GM19372 (cell line): ENCODE data around the gene LRP5.

Source experiments
- ATAC-seq: cut with Tn5 transposase; IDR thresholded peaks from one replicate; pipeline ENCODE4 v1.9.1; 2021; ENCODE audit warnings: mild to moderate bottlenecking, low read depth, moderate library complexity; ENCODE audit not compliant: unreplicated experiment

The LRP5 gene

GRCh38 chr11:68312117-68312779, at the start of gene LRP5:
Gene LRP5, plus strand, starts transcription at chr11:68312591. Its CDS starts 124 bp downstream, at chr11:68312715.
- no peak for ATAC-seq

DNA sequence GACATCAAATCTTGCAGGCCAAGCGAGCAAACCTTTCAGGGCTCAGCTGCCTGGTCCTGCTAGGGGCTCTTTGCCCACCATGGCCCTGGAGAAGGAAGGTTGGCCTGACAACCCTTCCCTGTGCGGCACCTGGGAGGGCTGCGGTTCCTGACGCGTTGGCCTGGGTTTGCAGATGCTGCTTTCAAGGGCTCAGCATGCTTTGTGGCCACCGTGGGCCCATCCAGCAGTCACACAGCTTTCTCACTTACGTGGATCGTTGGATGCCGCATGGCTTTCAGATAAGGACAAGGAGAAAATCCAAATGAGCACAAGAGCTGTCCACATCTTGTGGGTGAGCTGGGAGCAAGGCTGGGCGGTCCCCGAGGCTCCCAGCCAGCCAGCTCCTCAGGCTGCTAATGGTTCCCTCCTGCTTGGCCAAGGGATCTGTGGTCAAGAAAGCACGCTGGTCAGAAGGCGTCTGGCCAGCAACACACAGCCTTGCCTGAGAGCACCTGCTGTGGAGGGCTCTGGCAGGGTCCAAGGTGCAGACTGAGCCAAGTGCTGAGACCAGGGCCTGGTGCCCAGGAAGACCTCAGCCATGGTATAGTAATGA, 48.9 kb upstream of the LRP5 start:
- ATAC-seq: no peak

GRCh38 chr11:68264244-68264643, 48.1 kb upstream of the LRP5 start:
- ATAC-seq: no peak

GRCh38 chr11:68264741-68265540, 47.5 kb upstream of the LRP5 start:
- ATAC-seq: no peak

DNA sequence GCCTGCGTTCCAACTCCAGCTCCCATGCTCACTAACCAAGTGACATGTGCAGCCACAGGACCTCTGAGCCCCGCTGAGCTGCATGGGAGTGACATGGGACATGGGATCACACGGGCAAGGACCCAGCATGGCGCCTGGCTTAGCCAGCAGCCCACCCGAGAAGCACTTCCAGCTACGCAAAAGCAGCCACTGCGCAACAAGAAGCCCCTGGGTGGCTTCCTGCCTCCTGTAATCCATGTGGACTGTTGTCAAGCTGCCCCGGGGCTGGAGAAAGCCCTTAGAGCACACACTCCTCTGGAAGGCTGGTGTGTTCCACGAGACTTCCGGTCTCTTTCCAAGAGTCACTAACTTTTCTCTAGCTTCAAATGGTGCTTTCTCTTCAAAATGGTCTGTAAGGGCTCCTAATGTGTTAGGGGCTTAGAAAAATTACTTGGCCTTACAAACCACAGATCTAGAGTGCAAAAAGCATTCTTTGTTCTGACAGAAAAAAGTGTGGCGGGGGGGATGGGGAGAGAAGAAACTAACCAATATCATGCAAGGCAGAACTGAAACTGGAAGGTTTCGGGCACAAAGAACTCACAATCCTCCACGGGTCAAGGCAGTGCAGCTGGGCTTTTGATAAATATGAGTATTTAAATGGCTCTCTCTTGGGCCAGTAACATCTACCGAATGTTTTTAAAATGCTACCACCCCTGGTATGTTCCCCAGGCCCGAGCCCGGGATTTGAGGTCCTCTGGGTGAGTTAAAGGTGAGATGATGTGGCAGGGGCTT, 46.1 kb upstream of the LRP5 start:
- peak; percentile 55 for ATAC-seq

DNA sequence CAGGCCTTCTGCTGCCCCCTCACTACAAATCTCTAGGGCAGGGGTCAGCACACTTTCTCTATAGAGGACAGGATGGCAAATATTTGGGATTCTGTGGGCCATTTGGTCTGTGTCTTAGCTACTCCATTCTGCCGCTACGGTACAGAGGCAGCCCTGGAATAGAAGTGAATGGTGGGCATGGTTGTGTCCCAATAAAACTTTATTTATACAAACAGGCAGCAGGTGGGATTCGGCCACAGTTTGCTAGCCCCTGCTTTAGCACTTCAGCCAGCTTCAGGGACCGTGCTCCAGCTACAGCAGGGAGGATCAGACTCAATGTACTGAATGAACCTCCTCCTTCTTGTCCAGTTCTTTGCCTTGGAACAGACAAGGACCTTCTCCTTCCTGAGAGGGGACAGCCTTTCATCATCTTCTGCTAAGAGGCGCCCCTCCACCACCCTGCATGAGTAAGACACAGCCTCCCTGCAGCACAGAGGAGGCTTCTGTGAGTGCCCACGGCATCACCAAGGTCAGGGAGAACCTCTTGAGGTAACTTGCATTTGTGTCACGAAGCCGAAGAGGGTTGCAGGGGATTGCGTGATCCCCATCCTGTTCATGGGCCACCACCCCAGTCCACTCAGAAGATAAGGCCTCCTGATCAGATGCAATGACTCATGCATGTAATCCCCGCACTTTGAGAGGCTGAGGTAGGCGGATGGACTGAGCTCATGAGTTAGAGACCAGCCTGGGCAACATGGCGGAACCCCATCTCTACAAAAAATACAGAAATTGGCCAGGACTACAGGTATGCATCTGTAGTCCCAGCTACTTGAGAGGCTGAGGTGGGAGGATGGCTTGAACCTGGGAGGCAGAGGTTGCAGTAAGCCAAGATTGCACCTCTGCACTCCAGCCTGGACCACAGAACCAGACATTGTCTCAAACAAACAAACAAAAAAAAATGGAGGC, 45.2 kb upstream of the LRP5 start:
- ATAC-seq: no peak

- no peak for ATAC-seq
Observed at GRCh38 chr11:68267881-68268240, 44.5 kb upstream of the LRP5 start.

DNA sequence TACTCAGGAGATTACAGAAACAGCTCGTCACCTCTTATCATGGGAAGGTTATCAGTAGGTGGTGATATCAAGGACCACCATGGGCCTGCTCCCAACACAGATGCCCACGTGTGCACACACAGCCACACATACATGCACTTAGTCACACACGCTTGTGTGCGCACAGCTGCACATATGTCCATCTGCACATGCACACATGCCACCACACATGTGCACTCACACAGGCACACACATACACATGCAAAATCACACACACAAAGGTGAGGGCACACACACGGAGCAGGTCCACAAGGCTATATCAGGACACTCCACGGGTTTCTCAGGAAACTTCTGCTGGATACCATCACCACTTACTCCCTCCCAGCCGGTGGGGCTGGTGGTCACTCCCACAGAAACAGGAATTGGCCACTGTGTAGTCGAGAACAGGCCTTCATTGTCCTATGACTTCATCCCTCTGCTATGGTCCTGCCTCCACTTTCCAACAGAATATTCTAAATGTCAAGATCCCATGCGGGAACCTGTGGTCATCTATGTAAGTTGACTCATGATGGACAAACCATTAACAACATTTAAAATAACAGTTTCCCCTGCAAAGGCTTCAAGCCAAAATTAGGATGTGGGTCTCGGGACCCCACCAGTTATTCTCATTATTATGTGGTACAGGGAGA, 42.8 kb upstream of the LRP5 start:
- no peak for ATAC-seq

GRCh38 chr11:68270196-68271022, 42.0 kb upstream of the LRP5 start:
- ATAC-seq: no peak

DNA sequence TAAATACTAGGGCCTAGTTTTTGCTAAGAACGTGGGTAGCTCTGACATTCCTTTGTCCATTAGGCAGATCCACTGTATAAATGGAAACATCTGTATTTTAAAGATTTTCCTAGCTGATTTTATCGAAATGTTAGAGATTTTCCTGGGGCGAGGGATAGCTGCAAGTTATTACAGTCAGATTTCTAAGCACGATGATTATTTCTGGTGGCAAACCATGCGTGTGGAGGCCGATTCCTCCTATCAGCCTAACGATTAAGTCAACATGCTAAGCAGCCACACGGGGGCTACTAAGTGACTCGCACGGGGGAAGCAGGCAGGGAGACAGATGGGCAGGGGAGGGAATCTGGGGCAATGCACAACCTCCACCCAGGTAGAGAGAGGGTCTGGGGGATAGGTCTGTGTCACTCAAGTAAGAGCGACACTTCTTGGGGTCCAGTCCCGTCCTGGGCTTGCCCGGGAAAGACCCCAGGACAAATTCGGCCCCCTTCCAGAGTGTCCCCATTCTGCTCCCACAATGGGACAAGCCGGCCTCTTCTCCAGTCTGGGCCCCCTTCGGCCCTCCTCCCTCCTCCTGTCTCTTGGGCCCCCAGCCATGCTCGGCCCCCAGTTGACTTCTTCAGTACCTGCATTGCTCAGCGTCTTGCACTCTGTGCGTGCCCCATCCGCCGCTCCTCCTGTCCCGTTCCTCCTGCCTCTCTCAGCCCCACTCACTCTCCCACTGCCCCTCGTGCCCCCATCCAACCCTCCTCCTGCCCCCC, 41.2 kb upstream of the LRP5 start:
- peak; percentile 3 for ATAC-seq

DNA sequence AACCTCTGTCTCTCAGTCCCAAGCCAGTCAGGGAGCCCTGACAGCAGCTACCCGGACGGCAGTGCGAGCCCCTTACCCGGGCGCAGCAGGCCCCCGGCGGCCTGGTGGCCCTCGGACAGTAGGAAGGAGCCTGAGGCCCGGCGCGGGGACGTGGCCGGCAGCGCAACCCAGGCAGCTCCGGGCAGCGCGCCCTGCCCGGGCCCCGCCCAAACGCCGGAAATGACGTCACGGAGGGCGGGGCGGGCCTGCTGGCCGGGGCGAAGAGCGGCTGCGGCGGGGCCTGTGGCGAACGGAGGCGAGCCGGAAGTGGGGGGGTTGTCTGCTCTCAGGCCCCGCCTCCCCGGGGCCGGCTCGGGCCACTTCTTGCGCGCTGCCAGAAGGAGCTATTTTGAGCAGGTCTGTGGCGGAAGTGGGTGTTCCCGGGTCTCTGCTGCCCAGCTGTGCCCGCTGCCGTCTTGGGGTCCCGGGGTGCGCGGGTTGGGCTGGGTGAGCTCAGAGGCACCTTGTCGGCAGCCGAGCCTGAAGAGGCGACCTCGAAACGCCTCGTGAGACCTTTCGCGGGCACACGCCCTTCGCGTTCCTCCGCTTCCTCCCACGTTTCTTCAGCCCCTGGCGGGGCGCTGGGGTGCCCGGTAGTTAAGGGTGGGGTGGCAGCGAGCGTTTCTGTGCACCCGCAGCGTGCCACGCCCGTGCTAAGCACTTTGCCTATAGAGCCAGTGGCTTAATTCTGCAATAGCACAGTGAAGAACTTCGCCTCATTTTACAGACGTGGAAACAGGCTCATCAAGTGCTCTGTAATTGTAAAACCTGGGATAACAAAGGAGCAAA, 40.4 kb upstream of the LRP5 start, which contains the start of gene C11orf24:
C11orf24 (minus strand) TSS at position 193 of the 828 bp plus-strand sequence. CDS start 8,206 bp downstream, outside the sequence.
- peak; percentile 69 for ATAC-seq

DNA sequence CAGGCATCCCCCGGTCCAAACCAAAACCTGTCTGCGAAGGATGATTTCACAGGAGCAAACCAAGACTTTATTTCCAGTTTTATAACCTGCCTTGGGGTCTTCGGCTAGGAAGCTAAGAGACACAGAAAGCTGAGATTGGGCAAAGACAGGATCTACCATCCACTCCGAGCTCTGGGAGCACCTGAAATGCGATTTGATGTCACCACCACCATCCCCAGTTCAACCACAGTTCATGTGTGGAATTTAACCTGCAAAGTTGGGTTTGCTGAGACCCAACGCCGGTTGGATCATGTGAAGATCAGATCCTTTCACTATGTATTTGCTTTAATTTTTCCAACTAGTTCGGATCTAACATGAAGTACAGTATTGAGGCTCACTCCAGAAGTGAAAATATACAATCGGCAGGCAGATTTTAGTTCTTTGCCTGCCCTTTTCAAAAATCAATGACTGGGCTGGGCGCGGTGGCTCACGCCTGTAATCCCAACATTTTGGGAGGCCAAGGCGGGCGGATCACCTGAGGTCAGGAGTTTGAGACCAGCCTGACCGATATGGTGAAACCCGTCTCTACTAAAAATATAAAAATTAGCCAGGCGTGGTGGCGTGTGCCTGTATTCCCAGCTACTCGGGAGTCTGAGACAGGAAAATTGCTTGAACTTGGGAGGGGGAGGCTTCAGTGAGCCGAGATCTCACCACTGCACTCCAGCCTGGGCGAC, 39.2 kb upstream of the LRP5 start:
- no peak for ATAC-seq

GRCh38 chr11:68274306-68274705, 38.1 kb upstream of the LRP5 start:
- ATAC-seq: no peak

GRCh38 chr11:68275721-68276507, 36.5 kb upstream of the LRP5 start:
- no peak for ATAC-seq

- no peak for ATAC-seq
Observed at GRCh38 chr11:68276861-68277260, 35.5 kb upstream of the LRP5 start.
